Activated CD4-positive, alpha-beta T cell treated with anti-CD3 and anti-CD28 coated beads, Interleukin-2, amount 10 ng/mL, durations not matched to agents 7 days and 5 days (primary cell): ENCODE measurements around the gene MEGF10. TPM values are rescaled to one million over a fixed set of nuclear protein-coding genes. Genes with fewer than 3 reads are reported as not detected.

Experiments used
- CTCF ChIA-PET: fragments of 350-600 bp; sonication (Branson Sonifier 250); formaldehyde crosslinking; loops from one replicate; lab custom pipeline; 2021; ENCODE audit warnings: antibody characterized with exemption; lab: Charles Lee
- POLR2A ChIA-PET: fragments of 350-600 bp; sonication (Branson Sonifier 250); formaldehyde crosslinking; loops from one replicate; lab custom pipeline; 2021; ENCODE audit warnings: antibody characterized with exemption; lab: Charles Lee
- DNase-seq: peaks from one replicate; pipeline ENCODE4 v3.0.0-alpha.2; 2020
- H3K27ac Mint-ChIP-seq: one replicate; pipeline ENCODE4 v1.8.0; 2021; ENCODE audit warnings: mild to moderate bottlenecking, moderate library complexity, mixed read lengths
- H3K27me3 Mint-ChIP-seq: one replicate; pipeline ENCODE4 v1.8.0; 2021; ENCODE audit warnings: mixed read lengths
- H3K36me3 Mint-ChIP-seq: one replicate; pipeline ENCODE4 v1.8.0; 2021; ENCODE audit warnings: low read depth, mixed read lengths
- H3K4me1 Mint-ChIP-seq: one replicate; pipeline ENCODE4 v1.8.0; 2021; ENCODE audit warnings: mixed read lengths
- H3K4me3 Mint-ChIP-seq: one replicate; pipeline ENCODE4 v1.8.0; 2021; ENCODE audit warnings: mild to moderate bottlenecking, moderate library complexity, mixed read lengths
- H3K9me3 Mint-ChIP-seq: one replicate; pipeline ENCODE4 v1.8.0; 2021; ENCODE audit warnings: mixed read lengths
- total RNA-seq, 2 experiments: library from RNA; stranded (reverse); gene quantifications; one replicate each; pipeline ENCODE4 v1.2.3, GENCODE V29; 2021

The MEGF10 gene
- total RNA-seq, 2 experiments from 2014 or later: not detected

DNA sequence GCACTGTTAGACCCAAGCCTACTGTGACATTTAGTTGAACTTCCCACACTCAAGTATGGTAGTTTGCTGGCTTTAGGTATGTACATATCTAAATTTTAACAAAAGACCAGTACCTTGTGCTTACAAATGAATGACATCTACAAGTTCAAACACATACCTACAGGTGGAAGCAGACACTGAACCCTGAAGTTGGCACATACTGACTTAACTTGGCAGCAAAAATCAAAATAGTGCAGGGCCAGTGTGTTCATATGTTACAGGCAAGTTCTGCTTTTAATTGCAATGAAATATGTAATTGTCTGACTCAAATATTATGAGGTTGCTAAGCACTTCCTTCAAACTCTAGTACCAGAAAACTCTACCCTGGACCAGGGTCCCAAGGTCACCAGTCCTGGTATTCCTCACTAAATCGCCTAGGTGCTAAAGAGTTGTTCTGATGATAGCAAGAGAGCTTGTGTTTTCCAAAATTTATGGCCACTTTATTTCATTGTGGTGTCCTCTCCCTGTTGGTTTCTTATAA, 77.4 kb downstream of the MEGF10 start:
- DNase-seq: no peak
- POLR2A ChIA-PET: no interaction called here
- Mint-ChIP-seq H3K36me3 (no peaks in the 10 kb centered on the region), H3K27me3 (peaks cover 27% of the 10 kb centered on the region), H3K4me3 (no peak overlapping the region), H3K4me1 (no peaks in the 10 kb centered on the region), H3K27ac (no peak overlapping the region), H3K9me3 (no peaks in the 10 kb centered on the region)
- CTCF ChIA-PET: no interaction called here

DNA sequence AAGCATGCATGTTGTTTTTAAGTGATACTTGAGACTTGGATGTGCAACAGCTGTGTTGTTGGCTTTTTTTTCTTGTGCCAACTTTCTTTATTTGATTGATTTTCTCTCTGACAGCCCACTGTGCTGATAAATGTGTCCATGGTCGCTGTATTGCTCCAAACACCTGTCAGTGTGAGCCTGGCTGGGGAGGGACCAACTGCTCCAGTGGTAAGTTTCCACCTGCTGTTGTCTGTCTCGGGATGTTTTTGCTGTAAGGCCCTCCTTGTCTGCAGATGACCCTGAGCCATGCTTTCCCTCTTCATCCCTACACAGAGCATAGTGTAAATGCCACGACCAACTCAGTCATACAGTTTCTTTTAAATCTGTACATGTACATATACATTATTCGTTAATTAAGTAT, 79.2 kb downstream of the MEGF10 start:
- Mint-ChIP-seq H3K4me3 (no peak overlapping the region), H3K4me1 (no peaks in the 10 kb centered on the region), H3K27me3 (peaks cover 18% of the 10 kb centered on the region), H3K27ac (no peak overlapping the region), H3K36me3 (no peaks in the 10 kb centered on the region), H3K9me3 (no peaks in the 10 kb centered on the region)
- DNase-seq: no peak
- POLR2A ChIA-PET: no interaction called here
- CTCF ChIA-PET: no interaction called here

DNA sequence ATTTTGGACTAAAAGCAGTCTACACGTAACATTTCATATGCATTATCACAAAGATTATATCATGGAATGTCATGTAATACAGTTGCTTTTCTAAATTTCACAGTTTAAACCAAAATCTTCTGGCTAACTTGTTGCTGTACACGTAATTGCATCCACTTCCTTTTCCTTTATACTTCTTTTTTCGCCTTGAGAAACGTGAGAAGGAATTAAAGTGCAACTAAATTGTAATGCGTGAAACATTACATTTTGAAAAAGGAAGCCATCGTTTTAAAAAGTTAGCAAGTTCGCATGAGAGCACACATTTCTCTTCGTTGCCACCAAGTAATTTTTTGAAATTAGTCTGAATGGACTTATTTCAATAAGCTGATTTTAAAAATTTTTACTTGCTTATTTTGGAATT, 80.0 kb downstream of the MEGF10 start:
- ChIA-PET POLR2A (no interaction called here), CTCF (no interaction called here)
- no peaks in the 10 kb centered on the region for H3K9me3 Mint-ChIP-seq
- peaks cover 21% of the 10 kb centered on the region for H3K27me3 Mint-ChIP-seq
- no peak for DNase-seq
- no peaks in the 10 kb centered on the region for H3K4me1 Mint-ChIP-seq
- no peak overlapping the region for H3K4me3 Mint-ChIP-seq
- no peaks in the 10 kb centered on the region for H3K36me3 Mint-ChIP-seq
- no peak overlapping the region for H3K27ac Mint-ChIP-seq

DNA sequence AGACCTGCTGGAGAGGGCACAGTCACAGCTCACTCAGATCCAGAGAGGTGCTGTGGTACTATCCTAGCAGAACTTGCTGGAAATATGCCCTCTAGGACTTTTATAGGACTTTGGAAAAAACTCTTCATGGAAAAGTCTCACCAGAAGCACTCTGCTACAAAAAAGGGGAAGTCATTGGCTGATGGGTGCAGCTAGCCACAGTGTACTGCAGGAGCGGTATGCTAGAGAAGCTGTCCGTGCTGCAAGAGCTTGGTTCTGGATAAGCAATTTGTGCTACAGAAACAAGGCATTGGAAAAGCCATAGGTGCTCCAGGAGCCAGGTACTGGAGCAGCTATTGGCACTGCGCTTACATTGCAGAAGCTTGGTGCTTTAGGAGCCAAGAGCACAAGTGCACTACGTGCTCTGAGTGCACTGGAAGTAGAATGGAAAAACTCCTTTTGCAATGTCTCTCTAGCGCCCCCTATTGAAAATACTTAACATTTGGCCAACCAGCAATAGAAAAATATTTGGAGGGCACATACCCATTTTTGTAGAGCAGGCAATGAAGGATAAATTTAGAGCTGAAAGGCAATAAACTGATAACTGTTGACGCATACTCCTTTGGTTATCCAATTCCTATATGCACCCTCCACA, 83.4 kb downstream of the MEGF10 start:
- H3K4me1 Mint-ChIP-seq: no peaks in the 10 kb centered on the region
- CTCF ChIA-PET: no interaction called here
- H3K4me3 Mint-ChIP-seq: no peak overlapping the region
- H3K36me3 Mint-ChIP-seq: no peaks in the 10 kb centered on the region
- H3K27me3 Mint-ChIP-seq: peaks cover 13% of the 10 kb centered on the region
- H3K27ac Mint-ChIP-seq: no peak overlapping the region
- no peaks in the 10 kb centered on the region for H3K9me3 Mint-ChIP-seq
- POLR2A ChIA-PET: no interaction called here
- DNase-seq: no peak

DNA sequence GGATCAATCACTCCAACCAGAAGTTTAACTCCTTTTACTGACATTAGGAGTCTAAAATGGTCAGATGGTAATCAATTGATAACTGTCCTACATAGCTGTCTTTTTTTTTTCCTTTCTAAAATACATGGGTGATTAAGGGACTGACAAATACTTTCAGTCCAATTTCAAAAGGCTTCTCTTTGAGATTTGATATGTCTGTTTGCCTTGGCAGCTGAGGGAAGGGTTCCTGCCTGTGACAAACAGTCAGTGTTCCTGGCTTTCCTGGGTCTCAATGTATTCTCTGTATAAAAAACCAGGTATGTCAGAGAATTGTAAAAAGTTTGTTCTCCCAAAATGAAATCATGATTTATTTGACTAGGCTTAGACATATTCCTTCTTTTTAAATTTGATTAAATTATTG, 84.5 kb downstream of the MEGF10 start:
- Mint-ChIP-seq H3K36me3 (no peaks in the 10 kb centered on the region), H3K4me3 (no peak overlapping the region), H3K9me3 (no peaks in the 10 kb centered on the region), H3K27me3 (peaks cover 13% of the 10 kb centered on the region), H3K27ac (no peak overlapping the region), H3K4me1 (no peaks in the 10 kb centered on the region)
- DNase-seq: no peak
- ChIA-PET CTCF (no interaction called here), POLR2A (no interaction called here)

DNA sequence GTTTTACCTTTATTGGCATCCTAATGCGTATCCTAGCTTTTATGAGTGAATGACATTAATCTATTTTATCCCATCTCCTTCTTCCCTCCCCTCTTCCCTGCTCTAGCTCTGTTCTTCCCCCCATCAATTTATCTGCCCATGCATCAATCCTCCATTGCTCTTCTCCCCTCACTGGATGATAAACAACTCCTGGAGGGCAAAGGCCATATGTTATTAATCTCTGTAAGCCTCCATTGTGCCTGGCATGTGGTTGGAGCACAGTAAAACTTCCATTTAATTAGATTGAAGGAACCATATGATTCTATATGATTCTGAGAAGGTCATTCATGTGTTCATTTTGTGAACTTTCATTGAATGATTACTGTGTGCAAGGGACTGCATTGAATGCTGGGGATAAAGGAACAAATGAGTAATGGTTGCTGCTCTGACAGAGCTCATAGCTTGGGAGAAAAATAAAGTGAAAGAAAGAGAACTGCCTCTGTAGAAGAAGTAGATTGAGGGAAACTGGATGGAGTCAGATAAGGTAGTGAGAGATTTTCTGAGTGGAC, 85.0 kb downstream of the MEGF10 start:
- no peak for DNase-seq
- CTCF ChIA-PET: no interaction called here
- POLR2A ChIA-PET: no interaction called here
- no peaks in the 10 kb centered on the region for H3K36me3 Mint-ChIP-seq
- H3K4me3 Mint-ChIP-seq: no peak overlapping the region
- peaks cover 13% of the 10 kb centered on the region for H3K27me3 Mint-ChIP-seq
- no peaks in the 10 kb centered on the region for H3K9me3 Mint-ChIP-seq
- no peaks in the 10 kb centered on the region for H3K4me1 Mint-ChIP-seq
- H3K27ac Mint-ChIP-seq: no peak overlapping the region

DNA sequence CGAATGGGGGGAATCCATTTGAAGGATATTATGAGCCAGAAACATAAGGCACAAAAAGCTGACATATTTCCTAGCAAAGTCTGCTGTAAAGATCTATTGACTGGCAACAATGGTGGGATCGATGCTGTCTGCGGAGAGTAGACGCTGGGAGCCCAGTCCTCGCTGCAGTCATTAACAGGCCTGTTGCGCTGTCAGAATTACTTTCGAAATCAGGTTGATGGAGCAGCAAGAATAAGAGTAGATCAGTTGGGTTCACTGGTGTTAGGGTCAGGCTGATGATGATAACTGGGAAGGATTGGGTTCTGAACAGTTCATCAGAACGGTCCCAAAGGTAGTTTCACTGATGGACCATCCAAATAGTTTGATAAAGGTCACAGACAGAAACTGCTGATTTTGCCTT, 87.1 kb downstream of the MEGF10 start:
- Mint-ChIP-seq H3K27me3 (peaks cover 6% of the 10 kb centered on the region), H3K4me3 (no peak overlapping the region), H3K4me1 (no peaks in the 10 kb centered on the region), H3K27ac (no peak overlapping the region), H3K36me3 (no peaks in the 10 kb centered on the region), H3K9me3 (no peaks in the 10 kb centered on the region)
- POLR2A ChIA-PET: no interaction called here
- CTCF ChIA-PET: no interaction called here
- no peak for DNase-seq

DNA sequence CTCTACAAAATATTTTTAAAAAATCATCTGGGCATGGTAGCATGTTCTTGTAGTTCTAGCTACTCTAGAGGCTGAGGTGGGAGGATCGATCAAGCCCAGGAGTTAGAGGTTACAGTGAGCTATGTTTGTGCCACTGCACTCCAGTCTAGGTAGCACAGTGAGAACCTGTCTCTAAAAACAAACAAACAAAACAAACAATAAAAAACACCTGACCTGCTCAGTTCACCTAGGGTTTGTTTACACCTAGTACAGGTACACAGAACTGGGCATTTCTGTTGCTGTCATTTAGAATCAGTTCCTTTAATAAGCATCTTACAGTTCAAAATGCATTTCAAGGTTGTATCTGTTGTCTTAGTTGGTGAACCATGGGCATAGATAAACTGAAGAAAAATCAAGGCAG, 95.3 kb downstream of the MEGF10 start:
- Mint-ChIP-seq H3K4me1 (no peaks in the 10 kb centered on the region), H3K9me3 (no peaks in the 10 kb centered on the region), H3K27me3 (no peaks in the 10 kb centered on the region), H3K36me3 (no peaks in the 10 kb centered on the region), H3K27ac (no peak overlapping the region), H3K4me3 (no peak overlapping the region)
- no peak for DNase-seq
- ChIA-PET POLR2A (no interaction called here), CTCF (no interaction called here)

DNA sequence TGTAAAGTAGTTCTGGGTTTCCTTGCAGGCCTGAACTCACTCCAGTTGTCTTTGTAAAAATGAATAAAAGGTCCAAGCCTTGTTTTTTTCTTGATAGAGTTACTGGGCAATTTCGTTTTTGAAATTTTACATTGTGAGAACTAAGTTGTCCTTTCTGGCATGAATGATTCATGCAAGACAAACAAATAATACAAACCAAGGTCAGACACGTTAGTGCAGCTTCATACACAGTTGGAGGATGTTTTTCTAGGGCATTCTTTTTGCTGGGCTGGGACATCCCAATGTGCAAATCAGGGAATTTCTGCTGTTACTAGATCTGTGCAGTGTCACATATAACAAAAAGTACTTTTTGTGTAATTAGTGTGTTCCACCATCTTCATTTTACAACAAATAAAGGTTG, 96.0 kb downstream of the MEGF10 start:
- Mint-ChIP-seq H3K27ac (no peak overlapping the region), H3K27me3 (no peaks in the 10 kb centered on the region), H3K4me1 (no peaks in the 10 kb centered on the region), H3K4me3 (no peak overlapping the region), H3K9me3 (no peaks in the 10 kb centered on the region), H3K36me3 (no peaks in the 10 kb centered on the region)
- POLR2A ChIA-PET: no interaction called here
- DNase-seq: no peak
- CTCF ChIA-PET: no interaction called here

DNA sequence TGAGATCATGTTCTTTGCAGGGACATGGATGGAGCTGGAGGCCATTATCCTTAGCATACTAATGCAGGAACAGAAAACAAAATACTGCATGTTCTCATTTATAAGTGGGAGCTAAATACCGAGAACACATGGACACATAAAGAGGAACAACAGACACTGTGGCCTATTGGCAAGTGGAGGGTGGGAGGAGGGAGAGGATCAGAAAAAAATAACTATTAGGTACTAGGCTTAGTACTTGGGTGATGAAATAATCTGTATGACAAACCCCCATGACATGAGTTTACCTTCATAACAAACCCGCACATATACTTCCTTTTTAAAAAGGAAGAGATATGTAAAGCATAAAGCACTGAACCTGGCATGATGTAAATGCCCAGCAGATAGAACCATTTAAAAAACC, 99.0 kb downstream of the MEGF10 start:
- Mint-ChIP-seq H3K36me3 (no peaks in the 10 kb centered on the region), H3K27me3 (peaks cover 7% of the 10 kb centered on the region), H3K4me3 (no peak overlapping the region), H3K27ac (no peak overlapping the region), H3K9me3 (no peaks in the 10 kb centered on the region), H3K4me1 (peaks cover 3% of the 10 kb centered on the region)
- DNase-seq: no peak
- POLR2A ChIA-PET: no interaction called here
- CTCF ChIA-PET: no interaction called here

DNA sequence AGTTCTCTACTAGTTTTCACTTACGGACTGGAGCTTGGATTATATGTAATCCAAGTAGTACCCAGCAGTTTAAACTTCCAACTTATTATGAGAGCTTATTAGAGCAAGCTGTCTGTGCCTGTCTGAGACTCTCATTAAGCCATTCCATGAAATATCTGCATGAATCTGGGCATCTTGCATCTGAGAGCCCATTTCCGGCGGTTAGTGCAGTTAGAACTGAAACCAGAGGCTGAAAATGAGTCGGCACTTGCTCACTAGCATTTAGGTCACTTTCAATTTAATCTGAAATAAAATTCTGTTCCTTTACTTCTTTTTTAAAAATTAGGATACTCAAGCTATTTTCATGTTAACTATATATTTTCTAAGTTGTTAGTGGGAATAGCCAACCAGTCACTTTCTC, 102.2 kb downstream of the MEGF10 start:
- ChIA-PET CTCF (no interaction called here), POLR2A (no interaction called here)
- no peak overlapping the region for H3K27ac Mint-ChIP-seq
- H3K36me3 Mint-ChIP-seq: no peaks in the 10 kb centered on the region
- peaks cover 3% of the 10 kb centered on the region for H3K4me1 Mint-ChIP-seq
- H3K9me3 Mint-ChIP-seq: no peaks in the 10 kb centered on the region
- no peak overlapping the region for H3K4me3 Mint-ChIP-seq
- no peak for DNase-seq
- peaks cover 14% of the 10 kb centered on the region for H3K27me3 Mint-ChIP-seq

DNA sequence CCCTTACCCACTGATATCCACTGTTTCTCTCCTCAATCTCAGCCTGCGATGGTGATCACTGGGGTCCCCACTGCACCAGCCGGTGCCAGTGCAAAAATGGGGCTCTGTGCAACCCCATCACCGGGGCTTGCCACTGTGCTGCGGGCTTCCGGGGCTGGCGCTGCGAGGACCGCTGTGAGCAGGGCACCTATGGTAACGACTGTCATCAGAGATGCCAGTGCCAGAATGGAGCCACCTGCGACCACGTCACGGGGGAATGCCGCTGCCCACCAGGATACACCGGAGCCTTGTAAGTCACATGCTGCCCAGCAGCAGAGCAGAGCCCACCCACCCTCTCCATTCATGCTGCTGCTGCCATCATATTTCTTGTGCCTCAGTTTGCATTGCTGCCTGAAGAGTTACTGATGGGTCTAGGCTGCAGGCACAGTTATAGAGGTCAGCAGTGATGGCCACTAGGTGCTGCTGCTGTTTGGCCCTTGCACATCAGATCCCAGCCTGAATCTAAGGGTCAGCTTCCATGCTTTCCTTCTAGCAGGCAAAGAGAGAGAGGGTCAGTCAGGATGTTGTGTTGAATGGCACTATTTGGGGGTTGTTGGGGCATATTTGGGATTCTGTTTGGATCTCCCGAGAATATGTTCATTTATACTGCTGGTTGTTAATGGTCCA, 106.0 kb downstream of the MEGF10 start:
- Mint-ChIP-seq H3K36me3 (no peaks in the 10 kb centered on the region), H3K4me1 (peaks cover 3% of the 10 kb centered on the region), H3K9me3 (no peaks in the 10 kb centered on the region), H3K27me3 (peaks cover 28% of the 10 kb centered on the region), H3K4me3 (no peak overlapping the region), H3K27ac (no peak overlapping the region)
- ChIA-PET CTCF (no interaction called here), POLR2A (no interaction called here)
- DNase-seq: no peak

DNA sequence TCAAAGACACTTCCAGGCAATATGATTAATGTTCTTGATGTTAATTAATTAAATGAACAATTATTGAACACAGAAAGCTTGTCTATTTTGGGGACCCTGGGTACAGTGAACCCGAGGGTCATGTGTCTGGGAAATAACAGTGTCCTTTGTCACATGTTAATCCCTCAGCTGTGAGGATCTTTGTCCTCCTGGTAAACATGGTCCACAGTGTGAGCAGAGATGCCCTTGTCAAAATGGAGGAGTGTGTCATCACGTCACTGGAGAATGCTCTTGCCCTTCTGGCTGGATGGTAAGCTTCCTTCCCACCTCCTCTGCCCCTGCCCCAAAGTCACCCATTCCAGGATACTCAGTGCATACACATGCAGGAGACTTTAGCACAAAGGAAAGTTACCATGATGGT, 107.9 kb downstream of the MEGF10 start:
- Mint-ChIP-seq H3K27ac (no peak overlapping the region), H3K9me3 (no peaks in the 10 kb centered on the region)

More for the DNA sequence above, 107.9 kb downstream of the MEGF10 start:
- no peak overlapping the region for H3K4me3 Mint-ChIP-seq
- POLR2A ChIA-PET: no interaction called here
- no peaks in the 10 kb centered on the region for H3K36me3 Mint-ChIP-seq
- H3K4me1 Mint-ChIP-seq: no peaks in the 10 kb centered on the region
- CTCF ChIA-PET: no interaction called here
- H3K27me3 Mint-ChIP-seq: peaks cover 23% of the 10 kb centered on the region
- no peak for DNase-seq
